Uterus (tissue), 4 donors: ENCODE measurements around the gene KDM2B. TPM values are rescaled to one million over a fixed set of nuclear protein-coding genes. Genes with fewer than 3 reads are reported as not detected.
"Not testable (repeated sequence)": the region's sequence is repeated elsewhere in the genome, so short reads cannot be mapped to it uniquely, and the experiment has no call there.

Source experiments
- DNase-seq, 2 donors: peaks; one replicate each; pipeline ENCODE4 v3.0.0-alpha.2; 2019 to 2020
- H3K27ac ChIP-seq, 2 donors: fragments of 200-600 bp; sonication (generic); 1 replicate in 1 of 2; 2 replicates in 1 of 2; pipeline ENCODE4 v1.5.1; 2016 to 2018
- H3K27me3 ChIP-seq, 2 donors: fragments of 200-600 bp; sonication (generic); one replicate each; pipeline ENCODE4 v1.5.1; 2018 to 2019; ENCODE audit warnings: control low read depth in 1 of 2
- H3K36me3 ChIP-seq, 2 donors: fragments of 200-600 bp; sonication (generic); one replicate each; pipeline ENCODE4 v1.5.1; 2019; ENCODE audit warnings: control low read depth in 1 of 2
- H3K4me1 ChIP-seq, 2 donors: fragments of 200-600 bp; sonication (generic); one replicate each; pipeline ENCODE4 v1.5.1; 2018 to 2019; ENCODE audit warnings: control low read depth in 1 of 2
- H3K4me3 ChIP-seq, 2 donors: fragments of 200-600 bp; sonication (generic); 1 replicate in 1 of 2; 2 replicates in 1 of 2; pipeline ENCODE4 v1.5.1; 2018 to 2019; ENCODE audit warnings: mild to moderate bottlenecking in 1 of 2
- H3K9me3 ChIP-seq, 2 donors: fragments of 200-600 bp; sonication (generic); one replicate each; pipeline ENCODE4 v1.5.1; 2019; ENCODE audit warnings: control low read depth in 1 of 2
- CTCF ChIP-seq, 4 experiments: fragments of 200-600 bp in 2 of 4; fragments of 450-650 bp in 2 of 4; sonication (generic) in 2 of 4; IDR thresholded peaks; one replicate each; pipeline ENCODE4 v1.5.1; 2016 to 2019; ENCODE audit warnings: antibody characterized with exemption in 4 of 4, mild to moderate bottlenecking in 2 of 4, moderate library complexity in 1 of 4
- POLR2A ChIP-seq, 2 donors: fragments of 450-650 bp; IDR thresholded peaks; one replicate each; pipeline ENCODE4 v1.6.1; 2016; ENCODE audit warnings: antibody characterized with exemption in 2 of 2, mild to moderate bottlenecking in 1 of 2, moderate library complexity in 1 of 2
- intact Hi-C: fragments of 100-400 bp; cut with DNase I; formaldehyde crosslinking; loops from one replicate; pipeline ENCODE4 v1.15.1; 2023; ENCODE audit warnings: low total_unique reads
- total RNA-seq, 4 donors: library from RNA; depleted of rRNA in 3 of 4; stranded (reverse); fragments of >200 nt in 3 of 4; gene quantifications; one replicate each; pipeline versions ENCODE4 v1.1.0 to v1.2.4, GENCODE V29; 2014 to 2023
- donor health status: DM: yes; HTN: yes; CAD: no.

Gene KDM2B
- total RNA-seq, 4 donors from 2014 or later = 6.1 to 78.0 (median 19.8) TPM

DNA sequence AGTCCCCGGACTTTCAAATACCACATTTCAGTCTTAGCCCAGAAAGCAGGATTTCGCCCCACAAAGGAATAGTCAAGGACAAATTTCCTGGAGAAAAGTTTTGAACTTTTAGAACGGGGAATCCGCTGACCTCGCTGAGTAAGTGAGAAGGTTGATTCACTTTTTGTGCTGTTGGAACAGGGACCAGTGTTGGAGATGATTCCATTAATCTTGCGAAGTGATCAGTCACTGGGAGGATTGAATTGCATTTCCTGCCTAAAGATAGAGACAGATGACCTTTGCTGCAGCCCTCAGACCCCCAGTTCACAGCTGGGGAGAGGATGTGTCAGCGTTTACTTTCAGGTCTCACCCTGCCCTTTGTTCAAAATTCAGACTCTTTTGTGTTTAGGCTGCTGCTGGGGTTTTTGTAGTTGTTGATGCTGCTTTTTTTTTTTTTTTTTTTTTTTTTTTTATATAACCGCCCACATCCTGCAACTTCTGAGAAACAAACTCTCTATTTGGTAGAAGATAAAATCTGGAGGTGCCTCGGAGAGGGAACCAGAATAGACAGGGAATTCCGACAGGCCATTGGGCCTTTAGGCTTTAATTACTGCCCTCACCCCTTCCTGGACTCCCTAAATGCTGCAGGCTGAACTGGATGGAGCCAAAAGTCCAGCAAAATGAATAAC is 9.8 kb upstream of the KDM2B start:
- Histone ChIP-seq H3K9me3 (no peaks in the 10 kb centered on the region), H3K27ac (peak overlapping the region; percentile 86 to 90), H3K27me3 (no peaks in the 10 kb centered on the region), H3K36me3 (no peaks in the 10 kb centered on the region), H3K4me3 (peak overlapping the region in 1 of 2 donors; percentile 50), H3K4me1 (peaks cover 0 to 3% of the 10 kb centered on the region in 2 donors)
- intact Hi-C loops = no loop called here
- peak in 1 of 2 donors; percentile 30 for DNase-seq
- TF ChIP-seq POLR2A (IDR thresholded peaks at IDR 0.05) (no peak), CTCF (IDR thresholded peaks at IDR 0.05) (no peak)

DNA sequence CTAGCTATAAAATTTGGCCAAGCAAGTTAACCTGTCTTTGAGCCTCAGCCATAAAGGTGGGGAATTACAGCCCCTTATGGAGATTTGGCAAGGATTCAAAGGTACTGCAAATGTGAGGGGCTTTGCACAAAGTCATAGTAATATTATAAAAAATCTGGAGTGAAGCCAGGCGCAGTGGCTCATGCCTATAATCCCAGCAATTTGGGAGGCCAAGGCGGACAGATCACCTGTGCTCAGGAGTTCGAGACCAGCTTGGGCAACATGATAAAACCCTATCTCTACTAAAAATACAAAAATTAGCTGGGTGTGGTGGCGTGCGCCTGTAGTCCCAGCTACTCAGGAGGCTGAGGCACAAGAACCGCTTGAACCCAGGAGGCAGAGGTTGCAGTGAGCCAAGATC is 4.1 kb upstream of the KDM2B start:
- H3K27ac ChIP-seq, intact Hi-C loops, DNase-seq, H3K9me3 ChIP-seq, H3K27me3 ChIP-seq, H3K36me3 ChIP-seq, H3K4me3 ChIP-seq, H3K4me1 ChIP-seq: not testable (repeated sequence)

- H3K9me3 ChIP-seq, H3K27me3 ChIP-seq, intact Hi-C loops, DNase-seq, H3K4me3 ChIP-seq, H3K27ac ChIP-seq, H3K36me3 ChIP-seq: not testable (repeated sequence)
- peaks cover 0 to 10% of the 10 kb centered on the region in 2 donors for H3K4me1 ChIP-seq
Observed at GRCh38 chr12:121583334-121583661, 2.5 kb upstream of the KDM2B start.

- Histone ChIP-seq H3K9me3 (no peaks in the 10 kb centered on the region), H3K36me3 (no peaks in the 10 kb centered on the region), H3K4me1 (peaks cover 0 to 16% of the 10 kb centered on the region in 2 donors), H3K4me3 (no peak overlapping the region), H3K27me3 (no peaks in the 10 kb centered on the region), H3K27ac (peak overlapping the region; percentile 80 to 88)
- TF ChIP-seq POLR2A (IDR thresholded peaks at IDR 0.05) = no peak
- TF ChIP-seq CTCF (IDR thresholded peaks at IDR 0.05) = no peak
- intact Hi-C loops = no loop called here
- no peak for DNase-seq
Observed at GRCh38 chr12:121582583-121583333, 1.9 kb upstream of the KDM2B start.

- H3K9me3 ChIP-seq = no peaks in the 10 kb centered on the region
- intact Hi-C loops = no loop called here
- TF ChIP-seq POLR2A (IDR thresholded peaks at IDR 0.05) (no peak), CTCF (IDR thresholded peaks at IDR 0.05) (no peak)
- DNase-seq = no peak
- no peaks in the 10 kb centered on the region for H3K27me3 ChIP-seq
- H3K4me1 ChIP-seq = peaks cover 0 to 18% of the 10 kb centered on the region in 2 donors
- H3K4me3 ChIP-seq = peak overlapping the region; percentile 11 to 17
- no peaks in the 10 kb centered on the region for H3K36me3 ChIP-seq
- peak overlapping the region; percentile 80 to 88 for H3K27ac ChIP-seq
Observed at GRCh38 chr12:121581686-121582429, 1.0 kb upstream of the KDM2B start.
